IPS-NIHi11 (cell line): ENCODE measurements around the gene PRAME.

Source experiments
- DNase-seq: peaks from one replicate; pipeline ENCODE4 v3.0.0; 2012; ENCODE audit warnings: mixed read lengths, low spot score

The PRAME gene

GRCh38 chr22:22579869-22580604 is 21.0 kb upstream of the PRAME start:
- no peak for DNase-seq

- DNase-seq: no peak
Observed at GRCh38 chr22:22578702-22579424, 19.8 kb upstream of the PRAME start.

DNA sequence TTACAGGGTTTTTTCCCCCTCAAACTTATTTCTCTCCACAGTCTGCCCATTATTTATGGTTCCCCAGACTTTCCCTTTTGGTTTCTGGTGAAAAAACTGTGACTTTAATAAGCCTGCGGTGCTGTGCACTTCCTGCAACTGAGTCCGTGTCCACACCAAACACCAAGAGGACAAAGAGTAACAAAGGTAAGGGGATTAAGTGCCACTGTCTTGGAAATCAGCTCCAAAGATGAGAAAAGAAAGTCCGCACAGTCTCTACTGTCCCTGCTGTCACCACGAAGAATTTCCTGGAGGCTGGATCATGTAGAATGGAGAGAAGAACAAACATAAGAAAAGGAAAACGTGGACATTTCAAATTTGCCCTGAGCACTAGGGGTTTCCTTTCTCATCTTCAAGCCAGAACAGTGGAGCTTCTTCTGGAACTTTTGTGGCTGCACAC is 17.9 kb upstream of the PRAME start:
- DNase-seq: no peak

DNA sequence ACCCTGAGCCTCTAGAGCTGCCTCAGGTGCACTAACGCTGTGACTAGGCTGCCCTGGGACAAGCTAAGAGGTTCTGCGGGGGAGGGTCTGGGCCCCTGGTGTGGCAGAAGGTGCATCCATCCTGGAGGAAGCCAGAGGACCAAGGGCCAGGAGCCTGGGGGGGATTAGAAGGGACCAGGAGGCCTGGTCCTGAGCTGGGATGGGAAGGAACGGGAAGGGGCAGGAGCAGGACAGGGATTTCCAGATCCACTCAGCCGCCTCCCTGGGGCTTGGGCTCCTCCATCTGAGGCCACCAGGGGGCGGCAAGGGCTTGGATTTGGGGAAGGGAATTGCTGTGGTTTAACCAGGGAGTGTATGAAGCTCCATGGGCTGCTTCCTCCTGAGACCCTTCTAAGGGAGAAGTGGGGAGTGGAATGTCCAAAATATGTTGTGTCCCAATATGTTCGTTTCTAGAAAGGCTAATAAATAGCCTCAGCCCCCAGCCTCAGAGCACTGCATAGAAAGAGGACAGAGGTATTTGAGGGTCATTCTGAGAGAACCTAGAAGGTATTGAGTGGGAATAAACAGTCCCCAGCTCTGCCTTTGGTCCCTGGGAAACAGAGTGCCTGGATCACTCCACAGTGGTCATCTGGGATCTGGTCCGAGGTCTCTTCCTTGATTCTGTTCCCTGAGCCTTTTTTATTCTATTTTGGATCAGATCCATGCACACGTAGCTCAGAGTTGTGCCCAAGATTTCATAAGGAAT is 17.4 kb upstream of the PRAME start:
- peak; percentile 83 for DNase-seq

DNA sequence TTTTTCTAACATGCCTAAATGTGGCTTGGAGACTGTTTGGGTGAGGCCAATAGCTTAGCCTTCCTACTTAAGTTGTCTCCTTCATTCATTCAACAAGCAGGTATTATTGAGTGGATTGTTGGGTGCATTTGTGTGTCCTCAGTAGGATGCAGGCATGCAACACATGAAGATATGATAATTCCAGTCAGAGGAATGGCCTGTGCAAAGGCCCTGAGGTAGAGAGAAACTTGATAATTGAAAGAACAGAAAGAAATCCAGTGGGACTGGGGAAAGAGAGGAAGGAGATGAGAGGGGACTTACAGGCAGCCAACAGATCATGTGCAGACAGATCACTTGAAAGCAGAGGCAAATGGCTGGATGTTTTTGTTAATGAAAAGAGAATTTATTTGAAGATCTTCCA is 15.3 kb upstream of the PRAME start:
- no peak for DNase-seq

- DNase-seq: no peak
Observed at GRCh38 chr22:22573047-22573889, 14.2 kb upstream of the PRAME start.

- no peak for DNase-seq
Observed at GRCh38 chr22:22571862-22572261, 12.8 kb upstream of the PRAME start.

DNA sequence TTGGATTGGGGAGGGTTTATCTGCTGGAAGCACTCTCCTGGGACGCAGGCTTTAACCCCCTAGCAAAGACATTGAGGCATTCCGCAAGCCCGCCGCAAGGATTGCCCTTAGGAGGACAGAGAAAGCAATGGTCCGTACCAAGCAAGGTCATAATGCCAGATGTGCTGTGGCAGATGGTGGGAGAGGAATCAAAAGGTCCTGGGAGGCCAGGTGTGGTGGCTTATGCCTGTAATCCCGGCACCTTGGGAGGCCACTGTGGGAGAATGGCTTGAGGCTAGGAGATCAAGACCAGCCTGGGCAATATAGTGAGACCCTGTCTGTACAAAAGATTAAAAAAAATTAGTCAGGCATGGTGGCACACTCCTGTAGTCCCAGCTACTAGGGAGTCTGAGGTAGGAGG is 12.4 kb upstream of the PRAME start:
- DNase-seq: no peak

GRCh38 chr22:22569218-22569617 is 10.2 kb upstream of the PRAME start:
- no peak for DNase-seq

DNA sequence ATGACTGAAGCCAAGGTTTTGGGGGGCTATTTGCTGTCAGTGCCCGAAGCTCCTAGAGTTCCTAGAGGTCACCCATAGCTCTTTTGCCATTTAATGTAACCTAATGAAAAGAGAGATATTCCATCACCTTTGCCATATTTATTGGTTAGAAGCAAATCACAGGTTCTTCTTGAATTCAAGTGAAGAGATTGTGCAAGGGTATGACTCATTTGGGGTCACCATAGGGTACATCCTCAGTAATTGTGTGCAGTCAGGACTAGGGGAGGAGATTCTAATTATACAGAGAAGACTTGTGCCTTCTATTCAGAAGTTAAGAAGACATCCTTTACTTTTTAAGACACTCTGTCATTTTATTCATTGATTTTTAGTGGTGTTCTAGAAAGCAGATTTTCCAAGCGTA is 6.9 kb upstream of the PRAME start:
- DNase-seq: no peak

DNA sequence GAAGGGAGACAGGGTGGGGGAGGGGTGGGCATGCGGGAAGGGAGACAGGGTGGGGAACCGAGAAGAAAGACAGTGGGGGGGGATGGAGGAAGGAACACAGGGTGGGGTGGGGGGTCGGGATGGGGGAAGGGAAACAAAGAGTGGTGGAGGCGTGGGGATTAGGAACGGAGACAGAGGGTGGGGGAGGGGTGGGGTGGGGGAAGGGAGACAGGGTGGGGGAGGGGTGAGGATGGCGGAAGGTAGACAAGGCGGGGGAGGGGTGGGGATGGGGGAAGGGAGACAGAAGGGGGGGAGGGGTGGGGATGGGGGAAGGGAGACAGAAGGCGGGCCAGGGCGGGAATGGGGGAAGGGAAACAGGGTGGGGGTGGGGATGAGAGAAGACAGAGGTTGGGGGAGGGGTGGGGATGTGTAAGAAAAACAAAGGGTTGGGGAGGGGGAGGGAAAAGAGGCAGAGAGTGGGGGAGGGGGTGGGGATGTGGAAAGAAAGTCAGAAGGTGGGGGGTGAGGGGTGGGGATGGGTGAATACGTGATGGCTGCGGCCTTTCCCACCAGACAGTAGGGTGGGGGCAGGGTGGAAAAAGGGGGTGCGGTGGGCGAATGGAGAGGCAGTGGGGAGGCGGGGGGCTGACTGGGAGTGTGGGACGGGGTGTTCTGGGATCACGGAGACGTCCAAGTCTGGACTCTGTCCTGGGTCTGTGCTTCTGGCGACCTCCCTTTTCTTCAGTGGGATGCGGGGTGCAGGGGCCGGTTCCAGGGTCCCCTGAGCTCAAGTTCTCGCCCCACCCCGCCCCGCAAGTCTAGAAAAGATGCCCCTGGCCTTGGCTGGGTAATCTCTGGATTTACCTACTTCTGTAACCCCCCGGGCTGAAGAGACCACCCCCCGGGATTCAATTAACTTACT is 744 bp downstream of the PRAME start:
- no peak for DNase-seq

DNA sequence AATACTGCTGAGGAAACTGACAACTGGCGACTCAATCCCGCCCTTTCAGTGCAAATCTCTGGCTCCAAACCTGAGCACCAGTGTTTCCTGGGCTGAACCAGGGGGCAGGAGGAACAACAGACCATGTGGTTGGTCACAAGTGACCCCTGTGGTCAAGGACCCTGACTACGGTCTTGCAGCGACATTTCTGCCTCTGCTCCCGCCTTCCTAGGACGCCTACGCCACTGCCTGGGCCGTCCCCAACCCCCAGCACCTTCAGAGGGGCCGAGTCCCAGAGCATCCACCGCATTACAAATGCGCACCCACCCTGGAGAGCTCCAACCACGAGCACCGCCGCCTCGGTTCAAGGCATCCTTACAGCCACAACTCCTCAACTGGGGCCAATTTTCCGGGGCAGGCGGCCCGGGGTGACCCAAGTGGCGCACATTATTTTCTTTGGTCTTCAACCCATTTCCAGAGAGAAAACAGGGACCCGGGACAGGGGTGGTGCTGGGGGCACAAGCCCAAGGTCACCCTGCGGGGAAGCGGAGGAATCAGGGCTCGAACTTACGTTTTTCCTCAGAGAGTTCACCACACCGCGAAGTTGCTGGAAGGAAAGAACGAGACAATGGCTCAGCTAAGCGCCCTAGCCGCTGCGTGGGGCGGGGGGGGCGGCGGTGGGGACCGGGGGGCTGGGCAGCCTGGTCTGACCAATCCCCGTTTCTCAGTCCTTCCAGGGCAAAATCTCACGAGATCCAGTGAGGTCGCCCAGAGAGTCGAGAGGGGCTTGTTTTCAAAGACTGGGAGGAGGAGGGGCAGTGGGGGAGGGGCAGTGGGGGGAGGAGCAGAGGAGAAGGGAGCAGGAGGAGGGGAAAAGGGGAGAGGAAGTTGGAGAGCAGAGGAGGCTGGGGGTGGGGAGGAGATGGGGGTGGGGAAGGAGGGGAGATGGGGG is 1.8 kb downstream of the PRAME start:
- no peak for DNase-seq

- DNase-seq: no peak
Observed at GRCh38 chr22:22556578-22556977, 2.5 kb downstream of the PRAME start.

- no peak for DNase-seq
Observed at GRCh38 chr22:22555596-22555995, 3.5 kb downstream of the PRAME start.

DNA sequence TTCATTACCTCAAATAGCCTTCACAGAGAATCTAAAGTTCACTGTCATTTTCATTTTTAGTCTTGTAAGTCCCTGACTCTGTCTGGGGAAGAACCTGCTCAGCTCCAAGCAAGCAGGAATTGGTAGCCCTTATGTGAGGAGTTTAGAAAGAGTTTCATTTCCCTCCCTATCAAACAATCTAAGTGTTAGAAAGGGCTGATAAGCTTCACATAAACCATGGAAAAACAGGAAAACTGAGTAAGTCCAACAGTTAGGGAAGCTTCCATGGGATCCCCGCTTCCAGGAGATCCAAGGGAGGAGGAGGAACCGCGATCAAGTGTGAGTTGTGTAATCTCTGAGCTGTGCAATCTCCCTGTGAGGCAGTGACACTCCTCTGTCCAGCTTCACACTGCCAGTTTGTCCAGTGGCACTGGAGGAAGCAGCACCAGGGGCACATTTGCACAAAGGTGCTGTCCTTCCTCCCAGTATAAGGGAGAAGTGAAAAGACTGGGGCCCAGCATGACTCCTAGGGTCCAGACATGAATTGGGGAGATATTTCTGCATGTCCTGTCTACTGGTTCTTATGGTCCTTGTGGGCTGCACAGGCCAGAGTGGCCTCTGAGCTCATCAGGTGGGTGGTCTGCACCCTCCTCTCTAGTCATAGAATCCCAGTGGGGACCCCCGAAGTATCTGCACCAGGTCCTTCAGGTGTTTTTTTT is 4.3 kb downstream of the PRAME start:
- no peak for DNase-seq

DNA sequence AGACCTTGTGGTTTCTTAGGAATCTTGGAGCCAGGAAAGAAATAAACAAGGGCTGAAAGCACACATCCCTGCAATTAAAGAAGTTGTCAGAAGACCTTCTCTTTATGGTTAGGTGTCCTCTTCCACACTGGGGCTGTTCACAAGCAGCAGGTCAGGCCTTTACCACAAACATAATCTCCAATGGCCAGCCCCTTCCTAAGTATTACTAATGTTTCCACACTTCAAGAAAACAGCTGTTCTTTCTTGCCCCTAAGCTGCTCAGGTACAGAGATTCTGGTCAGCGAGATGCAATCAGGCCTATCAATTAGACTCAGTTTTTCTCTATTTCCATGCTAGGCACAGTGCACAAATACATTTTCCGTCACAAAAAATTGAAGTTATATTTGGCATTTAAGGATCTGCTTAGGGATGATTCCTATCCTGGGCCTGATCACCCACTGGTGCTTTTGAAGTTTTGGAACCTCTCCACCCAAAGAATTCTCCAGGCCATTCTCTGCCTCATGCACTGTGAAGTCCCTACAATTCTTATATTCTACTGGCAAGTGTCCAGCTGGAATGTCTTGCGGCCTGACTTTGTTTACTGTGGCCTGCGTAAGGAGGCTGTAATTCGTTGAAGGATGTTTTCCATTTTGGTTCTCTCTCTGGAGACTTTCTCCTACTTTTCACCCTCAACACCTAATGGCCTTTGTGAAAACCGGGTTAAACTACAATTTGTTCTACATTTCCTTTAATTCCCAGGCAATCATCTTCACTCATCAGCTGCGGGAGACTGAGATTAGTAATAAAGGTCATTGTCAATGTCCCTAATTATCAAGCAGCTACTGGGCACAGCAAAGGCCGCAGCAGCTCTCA is 5.1 kb downstream of the PRAME start:
- no peak for DNase-seq

GRCh38 chr22:22553141-22553540 is 5.9 kb downstream of the PRAME start:
- DNase-seq: no peak

- peak; percentile 49 for DNase-seq
Observed at GRCh38 chr22:22552630-22553029, 6.4 kb downstream of the PRAME start.
